CD14-positive monocyte (primary cell): ENCODE measurements around the gene RNF212. TPM values are rescaled to one million over a fixed set of nuclear protein-coding genes. Genes with fewer than 3 reads are reported as not detected.

ENCODE experiments used
- DNase-seq, 3 donors: peaks; one replicate each; pipeline ENCODE4 v3.0.0-alpha.2; 2011 to 2022
- H2AFZ ChIP-seq: 2 replicates; pipeline ENCODE4 v1.6.0; 2012; ENCODE audit warnings: mild to moderate bottlenecking, low read depth, low read length, inconsistent platforms; ENCODE audit not compliant: insufficient read depth, poor library complexity, severe bottlenecking
- H3K27ac ChIP-seq, 2 donors: 1 replicate in 1 of 2; 2 replicates in 1 of 2; pipeline ENCODE4 v1.5.1; 2012 to 2013; ENCODE audit warnings: low read length in 2 of 2, control low read depth in 1 of 2, inconsistent platforms in 1 of 2, low read depth in 1 of 2, mild to moderate bottlenecking in 1 of 2
- H3K27me3 ChIP-seq, 2 donors: one replicate each; pipeline versions ENCODE4 v1.6.0 to v1.6.1; 2011 to 2013; ENCODE audit warnings: low read length in 2 of 2; ENCODE audit not compliant: control insufficient read depth in 2 of 2, insufficient read depth in 2 of 2
- H3K36me3 ChIP-seq, 2 donors: replicated peaks in 1 of 2; 1 replicate in 1 of 2; 2 replicates in 1 of 2; pipeline versions ENCODE4 v1.5.1 to v1.6.1; 2012 to 2013; ENCODE audit warnings: low read length in 2 of 2, control low read depth in 1 of 2, inconsistent platforms in 1 of 2, mild to moderate bottlenecking in 1 of 2; ENCODE audit not compliant: insufficient read depth in 2 of 2, control insufficient read depth in 1 of 2
- H3K4me1 ChIP-seq, 2 donors: 1 replicate in 1 of 2; 2 replicates in 1 of 2; pipeline versions ENCODE4 v1.5.1 to v1.6.1; 2012 to 2013; ENCODE audit warnings: low read length in 2 of 2, control low read depth in 1 of 2, inconsistent platforms in 1 of 2, mild to moderate bottlenecking in 1 of 2, moderate library complexity in 1 of 2; ENCODE audit not compliant: insufficient read depth in 2 of 2, control insufficient read depth in 1 of 2
- H3K4me2 ChIP-seq: replicated peaks from 2 replicates; pipeline ENCODE3; 2012; ENCODE audit warnings: low read length, moderate library complexity, mild to moderate bottlenecking; ENCODE audit not compliant: poor library complexity, severe bottlenecking; ENCODE audit errors: extremely low read depth
- H3K4me3 ChIP-seq, 3 experiments: fragments of 200-600 bp in 1 of 3; sonication (generic) in 1 of 3; replicated peaks in 1 of 3; 1 replicate in 2 of 3; 2 replicates in 1 of 3; pipeline ENCODE4 v1.5.1; 2011 to 2013; ENCODE audit warnings: low read length in 3 of 3, mild to moderate bottlenecking in 3 of 3, control low read depth in 2 of 3, low read depth in 2 of 3, inconsistent platforms in 1 of 3, moderate library complexity in 1 of 3
- H3K79me2 ChIP-seq: 2 replicates; pipeline ENCODE4 v1.6.0; 2012; ENCODE audit warnings: mild to moderate bottlenecking, control low read depth, inconsistent platforms, low read length, moderate library complexity; ENCODE audit not compliant: insufficient read depth
- H3K9ac ChIP-seq: 2 replicates; pipeline ENCODE4 v1.6.0; 2017; ENCODE audit warnings: low read length, mild to moderate bottlenecking; ENCODE audit not compliant: insufficient read depth, poor library complexity, severe bottlenecking
- H3K9me3 ChIP-seq, 2 donors: replicated peaks in 1 of 2; 1 replicate in 1 of 2; 2 replicates in 1 of 2; pipeline versions ENCODE4 v1.5.1 to v1.6.1; 2012 to 2013; ENCODE audit warnings: low read length in 2 of 2, control low read depth in 1 of 2; ENCODE audit not compliant: control insufficient read depth in 1 of 2, insufficient read depth in 1 of 2
- H4K20me1 ChIP-seq: 2 replicates; pipeline ENCODE4 v1.6.0; 2012; ENCODE audit warnings: mild to moderate bottlenecking, low read length, control low read depth, moderate library complexity; ENCODE audit not compliant: insufficient read depth
- H3K27ac Mint-ChIP-seq, 7 donors: one replicate each; pipeline ENCODE4 v1.8.0; 2020; ENCODE audit warnings: mild to moderate bottlenecking in 7 of 7, mixed read lengths in 7 of 7, moderate library complexity in 6 of 7, inconsistent platforms in 2 of 7
- H3K27me3 Mint-ChIP-seq, 3 donors: one replicate each; pipeline ENCODE4 v1.8.0; 2021 to 2022; ENCODE audit warnings: low read depth in 3 of 3, mild to moderate bottlenecking in 3 of 3, mixed read lengths in 3 of 3, moderate library complexity in 3 of 3, inconsistent platforms in 1 of 3
- H3K36me3 Mint-ChIP-seq, 2 donors: one replicate each; pipeline ENCODE4 v1.8.0; 2020; ENCODE audit warnings: mixed read lengths in 2 of 2, inconsistent platforms in 1 of 2, mild to moderate bottlenecking in 1 of 2
- H3K4me1 Mint-ChIP-seq: one replicate; pipeline ENCODE4 v1.8.0; 2020; ENCODE audit warnings: mild to moderate bottlenecking, mixed read lengths
- H3K4me3 Mint-ChIP-seq, 2 donors: one replicate each; pipeline ENCODE4 v1.8.0; 2020; ENCODE audit warnings: mild to moderate bottlenecking in 2 of 2, mixed read lengths in 2 of 2, moderate library complexity in 1 of 2
- H3K9me3 Mint-ChIP-seq, 7 donors: one replicate each; pipeline ENCODE4 v1.8.0; 2020 to 2022; ENCODE audit warnings: mixed read lengths in 7 of 7, mild to moderate bottlenecking in 6 of 7, moderate library complexity in 6 of 7, inconsistent platforms in 2 of 7
- WGBS: methylation state at CpG from one replicate; pipeline ENCODE4 v1.1.5; 2013; ENCODE audit warnings: missing lambda C conversion rate; ENCODE audit not compliant: insufficient coverage; 5-methylcytosine and 5-hydroxymethylcytosine counted together
- intact Hi-C, 2 donors: fragments of 100-400 bp; cut with micrococcal nuclease; formaldehyde crosslinking; loops; one replicate each; pipeline versions ENCODE4 v1.15.0 to v1.15.1; 2023
- polyA plus RNA-seq, 3 donors: library from polyadenylated mRNA; depleted of rRNA in 1 of 3; unstranded in 2 of 3; stranded (reverse) in 1 of 3; fragments of 300-500 nt in 2 of 3; fragments of >200 nt in 1 of 3; fragmentation: Illumina TruSeq in 2 of 3; gene quantifications; 1 replicate in 2 of 3; 2 replicates in 1 of 3; pipeline ENCODE4 v1.2.3, GENCODE V29; 2012 to 2021
- TF ChIP-seq, protein P1 (sequence below): fragments of 200-600 bp; IDR thresholded peaks from one replicate; pipeline ENCODE4 v1.8.0; 2022; ENCODE audit warnings: antibody characterized with exemption, mild to moderate bottlenecking

Gene RNF212
- polyA plus RNA-seq, 3 donors: 0.17 to 0.83 TPM; not detected in 1

GRCh38 chr4:1137063-1137776 is 23.9 kb upstream of the RNF212 start:
- peak overlapping the region; percentile 80 for H3K4me2 ChIP-seq
- intact Hi-C loops: no loop called here
- peak overlapping the region; percentile 57 to 89 for H3K4me3 Mint-ChIP-seq

GRCh38 chr4:1136048-1136447 is 22.7 kb upstream of the RNF212 start:
- Mint-ChIP-seq H3K36me3 (peaks cover 0 to 5% of the 10 kb centered on the region in 2 donors), H3K27ac (peak overlapping the region; percentile 66 to 90 (median 83)), H3K4me1 (peaks cover 39% of the 10 kb centered on the region), H3K27me3 (peaks cover 0 to 9% (median 6%) of the 10 kb centered on the region in 3 donors), H3K4me3 (no peak overlapping the region), H3K9me3 (no peaks in the 10 kb centered on the region)
- no peaks in the 10 kb centered on the region for H3K79me2 ChIP-seq
- H3K27ac ChIP-seq: peak overlapping the region; percentile 67 to 96
- H4K20me1 ChIP-seq: no peaks in the 10 kb centered on the region
- peak overlapping the region; percentile 36 for H3K4me2 ChIP-seq
- no peak overlapping the region for H3K9ac ChIP-seq
- peak overlapping the region; percentile 79 for H2AFZ ChIP-seq
- TF ChIP-seq, protein P1, sequence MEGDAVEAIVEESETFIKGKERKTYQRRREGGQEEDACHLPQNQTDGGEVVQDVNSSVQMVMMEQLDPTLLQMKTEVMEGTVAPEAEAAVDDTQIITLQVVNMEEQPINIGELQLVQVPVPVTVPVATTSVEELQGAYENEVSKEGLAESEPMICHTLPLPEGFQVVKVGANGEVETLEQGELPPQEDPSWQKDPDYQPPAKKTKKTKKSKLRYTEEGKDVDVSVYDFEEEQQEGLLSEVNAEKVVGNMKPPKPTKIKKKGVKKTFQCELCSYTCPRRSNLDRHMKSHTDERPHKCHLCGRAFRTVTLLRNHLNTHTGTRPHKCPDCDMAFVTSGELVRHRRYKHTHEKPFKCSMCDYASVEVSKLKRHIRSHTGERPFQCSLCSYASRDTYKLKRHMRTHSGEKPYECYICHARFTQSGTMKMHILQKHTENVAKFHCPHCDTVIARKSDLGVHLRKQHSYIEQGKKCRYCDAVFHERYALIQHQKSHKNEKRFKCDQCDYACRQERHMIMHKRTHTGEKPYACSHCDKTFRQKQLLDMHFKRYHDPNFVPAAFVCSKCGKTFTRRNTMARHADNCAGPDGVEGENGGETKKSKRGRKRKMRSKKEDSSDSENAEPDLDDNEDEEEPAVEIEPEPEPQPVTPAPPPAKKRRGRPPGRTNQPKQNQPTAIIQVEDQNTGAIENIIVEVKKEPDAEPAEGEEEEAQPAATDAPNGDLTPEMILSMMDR: no peak
- no peaks in the 10 kb centered on the region for H3K27me3 ChIP-seq
- peaks cover 23 to 35% of the 10 kb centered on the region in 2 donors for H3K4me1 ChIP-seq
- 0% methylated on average over 1 of the region's 4 CpGs for WGBS
- H3K4me3 ChIP-seq: peak overlapping the region in 1 of 3 experiments; percentile 38
- peak; percentile 44 to 59 (median 54) for DNase-seq
- H3K36me3 ChIP-seq: no peaks in the 10 kb centered on the region
- intact Hi-C loops: no loop called here
- no peaks in the 10 kb centered on the region for H3K9me3 ChIP-seq

More at GRCh38 chr4:1137063-1137776, 23.9 kb upstream of the RNF212 start:
- Mint-ChIP-seq H3K36me3 (peaks cover 0 to 5% of the 10 kb centered on the region in 2 donors), H3K4me1 (peaks cover 47% of the 10 kb centered on the region), H3K9me3 (no peaks in the 10 kb centered on the region), H3K27me3 (peaks cover 2 to 13% (median 13%) of the 10 kb centered on the region in 3 donors), H3K27ac (peak overlapping the region; percentile 90 to 96 (median 93))
- DNase-seq: peak; percentile 35 to 66 (median 56)
- H3K9ac ChIP-seq: peak overlapping the region; percentile 61
- H3K4me3 ChIP-seq: peak overlapping the region; percentile 47 to 91 (median 76)
- TF ChIP-seq, protein P1: no peak
- H3K27ac ChIP-seq: peak overlapping the region in 1 of 2 donors; percentile 96
- H3K9me3 ChIP-seq: no peaks in the 10 kb centered on the region
- no CpG with 5 or more reads among the region's 8 CpGs for WGBS
- peaks cover 26 to 35% of the 10 kb centered on the region in 2 donors for H3K4me1 ChIP-seq
- H4K20me1 ChIP-seq: no peaks in the 10 kb centered on the region
- H3K36me3 ChIP-seq: no peaks in the 10 kb centered on the region
- peak overlapping the region; percentile 77 for H2AFZ ChIP-seq
- H3K79me2 ChIP-seq: no peaks in the 10 kb centered on the region
- H3K27me3 ChIP-seq: no peaks in the 10 kb centered on the region
